GM12801 (cell line): ENCODE results near the gene VGLL3.

Experiments used
- CTCF ChIP-seq: IDR thresholded peaks from one replicate; pipeline ENCODE4 v1.5.1; 2011; ENCODE audit warnings: control low read depth; ENCODE audit not compliant: insufficient read length; ENCODE audit errors: extremely low read depth

The VGLL3 gene

GRCh38 chr3:86976219-86976618, 14.7 kb downstream of the VGLL3 start:
- TF ChIP-seq CTCF, result no peak

- TF ChIP-seq CTCF, result no peak
Observed at GRCh38 chr3:86973440-86973839, 17.5 kb downstream of the VGLL3 start.

GRCh38 chr3:86969500-86970189, 21.3 kb downstream of the VGLL3 start:
- TF ChIP-seq CTCF, result peak; percentile 89

GRCh38 chr3:86968244-86968932, 22.6 kb downstream of the VGLL3 start:
- no peak for TF ChIP-seq CTCF

- no peak for TF ChIP-seq CTCF
Observed at GRCh38 chr3:86967062-86967461, 23.9 kb downstream of the VGLL3 start.

- TF ChIP-seq CTCF, result no peak
Observed at GRCh38 chr3:86965166-86965565, 25.8 kb downstream of the VGLL3 start.

- TF ChIP-seq CTCF, result no peak
Observed at GRCh38 chr3:86963611-86964010, 27.3 kb downstream of the VGLL3 start.
